DMS 273 (cell line): ENCODE data around the gene ROCK2.

Experiments
- DNase-seq: peaks from one replicate; lab custom pipeline; 2025; ENCODE audit not compliant: unreplicated experiment; lab: John Stamatoyannopoulos, UW

Gene ROCK2

DNA sequence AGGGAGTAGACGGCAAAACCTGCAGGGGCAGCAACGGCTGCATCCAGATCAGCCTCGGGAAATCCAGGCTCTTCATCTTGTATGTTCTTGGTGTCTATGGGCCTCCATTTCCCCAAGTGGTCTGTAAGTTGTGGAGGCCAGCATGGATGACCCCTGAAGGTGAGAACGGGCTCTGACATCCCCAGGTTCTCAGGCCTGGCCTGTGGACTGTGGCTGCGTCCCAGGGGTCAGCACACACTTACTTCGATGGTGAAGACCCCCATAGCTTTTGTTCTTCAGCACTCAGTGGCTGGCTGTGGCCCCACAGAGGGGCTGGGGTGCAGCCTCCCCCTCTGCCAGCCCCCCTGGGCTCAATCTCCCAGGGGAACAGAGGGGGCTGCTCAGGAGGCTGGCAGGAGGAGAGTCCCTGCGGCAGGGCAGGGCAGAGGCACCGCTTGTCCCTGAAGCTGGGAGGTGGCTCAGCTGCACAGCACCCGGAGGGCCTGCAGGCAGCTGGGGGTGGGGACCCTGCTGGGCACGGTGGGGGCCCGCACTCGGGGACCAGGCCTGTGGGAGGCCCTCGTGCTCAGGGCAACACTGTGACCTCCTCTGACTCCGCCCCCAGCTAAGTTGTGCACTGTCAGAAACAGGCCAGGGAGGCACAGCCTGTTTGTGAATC is 185.4 kb downstream of the ROCK2 start:
- no peak for DNase-seq

- DNase-seq = no peak
Measured at GRCh38 chr2:11157731-11158130, 186.7 kb downstream of the ROCK2 start.

DNA sequence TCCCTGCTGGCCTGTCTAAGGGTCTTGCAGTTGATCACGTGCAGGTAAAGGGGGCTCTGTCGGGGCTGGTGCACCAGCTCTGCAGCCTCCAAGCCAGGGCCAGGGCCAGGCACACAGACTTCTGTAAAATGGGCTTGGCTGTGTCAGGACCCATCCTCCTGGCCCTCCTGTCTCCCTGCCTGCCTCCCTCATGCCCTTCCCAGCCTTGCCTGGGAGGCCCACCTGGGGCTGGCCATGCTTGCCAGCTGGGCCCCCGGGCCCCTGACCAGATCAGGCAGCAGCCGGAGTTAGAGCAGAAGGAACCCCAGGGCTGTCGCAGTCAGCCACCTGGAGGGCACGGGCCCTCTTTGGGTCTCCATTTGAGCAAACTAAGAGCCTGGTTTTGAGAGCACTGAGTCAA is 187.1 kb downstream of the ROCK2 start:
- DNase-seq = no peak

DNA sequence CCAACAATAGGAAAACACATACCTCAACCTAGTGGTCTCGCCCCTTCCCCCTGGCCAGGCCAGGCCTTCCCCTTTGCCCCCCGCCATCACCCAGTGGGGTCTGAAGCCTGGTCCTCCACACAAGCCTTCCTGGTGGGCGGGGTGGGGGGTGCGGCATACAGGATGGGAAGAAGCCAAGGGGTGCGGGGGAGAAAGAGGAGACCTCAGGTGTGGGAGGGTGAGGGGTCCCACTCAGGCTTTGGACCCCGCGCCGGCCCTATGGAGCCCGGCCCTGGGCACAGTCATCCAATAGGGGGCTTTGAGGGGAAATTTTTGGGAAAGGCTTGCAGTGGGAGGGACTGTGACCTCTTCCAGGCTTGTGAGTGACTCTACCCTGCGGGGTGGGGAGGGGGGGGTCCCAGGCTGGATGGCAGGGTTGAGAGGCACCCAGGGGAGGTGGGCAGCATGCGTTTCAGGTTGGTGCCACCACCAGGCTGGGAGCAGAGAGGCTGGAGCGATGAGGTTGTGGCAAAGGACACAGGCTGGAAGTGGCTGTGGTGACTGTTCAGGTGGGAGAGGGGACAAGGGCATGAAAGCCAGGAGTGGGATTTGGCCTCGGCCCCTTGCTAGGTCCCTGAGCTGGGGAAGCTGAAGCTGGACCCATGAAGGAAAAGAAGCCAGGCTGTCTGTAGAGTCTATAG is 187.9 kb downstream of the ROCK2 start:
- no peak for DNase-seq

GRCh38 chr2:11155381-11156035 is 188.9 kb downstream of the ROCK2 start, which contains the start of gene SLC66A3:
Gene SLC66A3 (plus strand): TSS chr2:11155467. CDS start chr2:11155547, 80 bp downstream.
- DNase-seq = peak; percentile 97

DNA sequence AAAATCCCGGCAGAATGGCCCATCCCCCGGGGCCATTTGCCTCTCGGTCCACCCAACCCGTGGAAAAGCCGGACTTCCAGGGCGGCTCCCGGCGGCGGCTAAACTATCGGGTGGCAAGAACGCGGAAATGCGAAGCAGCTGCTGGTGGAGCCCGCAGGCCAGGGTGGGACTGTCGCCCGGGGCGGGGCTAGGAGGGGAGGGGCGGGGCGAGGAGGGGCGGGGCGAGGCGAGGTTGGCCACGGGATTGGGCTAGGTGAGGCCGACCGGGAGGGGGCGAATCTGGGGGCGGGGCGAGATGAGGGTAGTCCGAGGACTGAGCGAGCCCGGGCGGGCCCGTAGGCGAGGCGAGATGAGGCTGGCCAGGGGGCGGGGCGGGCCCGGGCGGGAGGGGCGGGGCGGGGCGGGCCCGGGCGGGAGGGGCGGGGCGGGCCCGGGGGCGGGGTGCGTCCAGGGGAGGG is 189.5 kb downstream of the ROCK2 start:
- DNase-seq = peak; percentile 97

DNA sequence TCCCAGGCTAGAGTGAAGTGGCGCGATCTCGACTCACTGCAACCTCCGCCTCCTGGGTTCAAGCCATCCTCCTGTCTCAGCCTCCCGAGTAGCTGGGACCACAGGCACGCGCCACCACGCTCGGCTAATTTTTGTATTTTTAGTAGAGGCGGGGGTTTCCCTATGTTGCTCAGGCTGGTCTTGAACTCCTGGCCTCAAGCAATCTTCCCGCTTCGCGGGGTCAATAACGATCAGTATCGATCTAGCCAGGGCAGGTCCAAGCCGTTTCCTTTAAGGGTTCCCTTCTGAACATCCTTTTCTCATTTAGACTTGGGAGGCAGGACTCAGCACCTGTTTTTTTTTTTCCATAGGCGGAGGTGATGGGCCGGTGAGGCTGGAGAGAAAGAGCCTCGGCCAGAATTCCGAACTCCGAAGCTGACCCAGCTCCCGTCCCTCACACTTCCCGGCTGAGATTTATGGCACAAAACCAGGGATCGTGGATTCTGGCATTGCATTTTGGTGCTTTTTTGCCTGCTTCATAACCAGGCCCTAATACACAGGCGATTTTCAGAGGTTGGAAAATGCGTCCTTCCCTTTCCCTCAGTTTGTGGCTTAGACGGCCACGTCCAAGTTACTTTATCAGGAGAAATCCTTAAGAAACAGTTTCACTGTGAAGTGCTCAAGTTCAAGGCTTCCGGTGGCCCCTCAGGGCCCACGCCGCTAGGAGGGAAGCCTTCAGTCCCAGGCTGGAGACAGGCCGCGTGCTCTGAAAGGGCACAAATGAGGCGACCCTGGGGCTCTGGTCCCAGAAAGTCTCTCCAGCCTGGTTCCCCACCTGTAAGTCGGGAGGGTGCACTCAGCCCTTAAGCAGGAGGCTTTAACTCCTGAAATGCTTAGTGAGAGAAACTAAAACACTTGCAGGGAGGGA is 190.2 kb downstream of the ROCK2 start:
- DNase-seq = no peak

DNA sequence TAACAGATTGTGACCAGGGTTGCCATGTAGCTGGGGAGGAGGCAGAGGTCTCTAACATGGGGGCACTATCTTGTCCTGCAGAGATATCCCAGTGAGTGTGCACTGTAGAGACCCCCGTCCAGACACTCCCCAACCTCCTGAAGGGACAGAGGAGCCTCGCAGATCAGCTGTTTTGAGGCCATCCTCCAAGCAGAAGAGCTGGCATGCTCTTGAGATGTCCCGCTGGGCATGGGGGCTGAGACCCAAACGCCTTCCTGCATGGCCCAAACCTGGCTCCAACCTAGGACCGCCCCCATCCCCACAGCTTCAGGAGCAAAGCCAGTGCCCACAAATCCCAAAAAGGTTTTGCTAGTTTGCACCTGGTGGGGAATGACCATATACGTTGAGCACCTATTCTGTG is 191.8 kb downstream of the ROCK2 start:
- DNase-seq = no peak

DNA sequence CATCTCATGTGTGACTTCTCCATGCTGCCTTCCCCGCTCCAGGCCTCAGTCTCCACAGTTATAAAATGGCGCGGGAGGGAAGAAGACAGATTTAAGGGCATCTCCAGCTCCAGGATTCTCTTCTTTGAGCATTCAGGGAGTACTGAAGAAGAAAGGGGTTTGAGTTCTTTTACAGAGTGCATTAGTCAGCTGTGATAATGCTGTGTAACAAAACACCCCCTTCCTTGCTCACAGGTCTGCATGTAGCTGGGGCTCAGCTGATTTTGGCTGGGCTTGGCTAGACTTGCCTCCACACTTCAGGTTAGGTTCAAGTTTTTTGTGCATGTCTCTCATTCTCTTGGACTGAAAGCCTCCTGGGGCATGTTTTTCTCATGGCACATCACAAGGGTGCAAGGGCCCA is 197.2 kb downstream of the ROCK2 start:
- DNase-seq = no peak

DNA sequence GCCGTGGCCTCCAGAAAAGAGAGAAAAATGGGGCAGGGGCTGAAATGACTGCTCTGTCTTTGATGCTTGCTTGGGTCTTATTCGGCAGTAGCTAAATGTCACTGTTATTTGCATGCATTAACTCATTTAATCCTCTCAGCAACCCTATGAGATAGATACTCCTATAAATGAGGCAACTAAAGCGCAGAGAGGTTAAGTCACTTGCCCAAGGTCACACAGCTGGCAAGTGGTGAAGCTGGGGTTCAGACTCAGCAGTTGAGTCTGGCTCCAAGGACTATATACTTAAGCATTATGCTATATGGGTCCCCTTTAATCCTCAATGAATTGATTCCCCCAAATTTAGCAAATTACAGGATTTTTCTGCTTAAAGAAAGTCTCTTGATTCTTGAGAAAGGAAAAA is 198.4 kb downstream of the ROCK2 start:
- no peak for DNase-seq

DNA sequence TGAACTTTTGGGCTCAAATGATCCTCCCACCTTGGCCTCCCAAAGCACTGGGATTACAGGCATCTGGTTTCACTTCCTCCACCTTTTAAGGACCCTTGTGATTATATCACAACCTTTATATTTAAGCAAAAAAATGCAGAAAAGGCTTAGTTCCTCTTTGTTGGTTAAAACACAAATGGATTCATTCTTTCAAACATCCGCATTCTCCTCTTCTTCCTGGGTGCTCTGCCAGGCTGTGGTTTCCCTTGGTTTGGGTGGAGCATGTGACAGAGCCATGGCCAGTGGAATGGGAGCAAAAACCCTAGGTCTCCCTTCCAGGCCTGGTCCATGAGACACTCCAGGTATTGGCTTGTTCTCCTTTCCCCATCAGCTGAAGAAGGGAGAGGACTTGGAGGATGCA is 199.1 kb downstream of the ROCK2 start:
- DNase-seq = no peak

DNA sequence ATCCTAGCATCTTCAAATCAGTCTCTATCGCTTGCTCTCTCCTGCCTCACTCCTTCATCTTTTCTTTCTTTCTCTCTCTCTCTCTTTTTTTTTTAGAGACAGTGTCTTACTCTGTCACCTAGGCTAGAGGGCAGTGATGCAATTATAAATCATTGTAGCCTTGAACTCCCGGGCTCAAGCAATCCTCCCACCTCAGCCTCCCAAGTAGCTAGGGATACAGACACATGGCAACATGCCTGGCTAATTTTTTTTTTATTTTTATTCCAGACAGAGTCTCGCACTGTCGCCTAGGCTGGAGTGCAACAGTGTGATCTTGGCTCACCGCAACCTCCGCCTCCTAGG is 199.7 kb downstream of the ROCK2 start:
- no peak for DNase-seq

DNA sequence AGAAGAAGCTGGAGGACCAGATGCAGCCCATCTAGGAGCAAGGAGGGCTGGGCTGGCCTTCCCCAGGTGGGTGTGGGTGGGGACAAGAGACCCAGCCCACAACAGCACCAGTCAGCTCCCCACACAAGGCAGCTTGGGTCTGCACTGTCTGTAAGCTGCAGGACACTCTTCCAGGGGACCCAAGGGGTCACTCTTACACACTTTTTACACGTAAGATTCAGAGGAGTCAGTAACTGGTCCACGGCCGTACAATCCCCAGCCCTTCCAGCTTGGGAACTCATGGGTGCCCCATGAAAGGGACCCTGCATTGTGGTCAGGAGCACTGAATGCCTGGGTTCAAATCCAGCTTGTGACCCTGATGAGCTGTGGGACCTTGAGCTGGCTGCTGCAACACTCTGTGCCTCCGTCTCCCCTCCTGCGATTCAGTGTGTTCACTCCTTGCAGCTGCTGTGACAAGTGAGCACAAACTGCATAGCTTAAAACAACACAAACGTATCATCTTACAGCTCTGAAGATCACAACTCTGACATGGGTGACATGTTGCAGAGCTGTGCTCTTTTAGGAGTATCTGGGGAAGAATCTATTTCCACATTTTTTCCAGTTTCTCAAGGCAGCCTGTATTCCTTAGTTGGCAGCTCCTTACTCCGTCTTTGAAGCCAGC is 200.2 kb downstream of the ROCK2 start:
- no peak for DNase-seq

- DNase-seq = no peak
Measured at GRCh38 chr2:11142987-11143386, 201.4 kb downstream of the ROCK2 start.

GRCh38 chr2:11142330-11142729 is 202.1 kb downstream of the ROCK2 start:
- DNase-seq = no peak

DNA sequence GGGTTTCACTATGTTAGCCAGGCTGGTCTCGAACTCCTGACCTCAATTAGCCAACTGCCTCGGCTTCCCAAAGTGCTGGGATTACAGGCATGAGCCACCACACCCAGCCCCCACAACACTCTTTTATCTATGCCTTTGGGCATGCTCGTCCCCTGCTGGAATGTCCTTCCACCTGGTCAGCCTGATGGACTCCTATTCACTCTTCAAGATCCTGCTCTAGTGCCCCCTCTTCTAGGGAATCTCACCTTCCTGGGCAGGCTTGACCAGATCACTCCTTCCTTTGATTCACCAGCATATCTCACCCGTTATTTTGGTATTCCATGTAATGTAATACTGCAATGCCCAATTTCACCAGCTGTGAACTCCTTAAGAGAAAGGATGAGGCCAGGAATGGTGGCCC is 203.1 kb downstream of the ROCK2 start:
- no peak for DNase-seq

DNA sequence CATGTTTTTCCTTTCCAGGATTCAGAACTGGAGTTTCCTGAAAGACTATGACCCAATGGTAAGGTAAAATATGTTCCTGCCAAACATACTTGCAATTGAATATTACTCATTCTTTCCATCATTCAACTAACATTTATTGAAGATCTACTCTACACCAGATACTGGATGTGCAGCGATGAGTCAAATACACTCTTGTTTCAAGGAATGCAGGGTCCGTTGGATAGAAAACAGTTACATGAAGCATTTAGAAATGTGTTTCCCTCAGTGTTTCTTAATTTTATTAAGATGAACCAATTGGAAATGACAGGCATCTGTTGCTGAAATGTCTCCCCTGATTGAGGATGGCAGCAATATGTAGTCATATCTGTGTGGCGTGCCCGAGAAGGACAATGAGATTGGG is 203.9 kb downstream of the ROCK2 start:
- no peak for DNase-seq

DNA sequence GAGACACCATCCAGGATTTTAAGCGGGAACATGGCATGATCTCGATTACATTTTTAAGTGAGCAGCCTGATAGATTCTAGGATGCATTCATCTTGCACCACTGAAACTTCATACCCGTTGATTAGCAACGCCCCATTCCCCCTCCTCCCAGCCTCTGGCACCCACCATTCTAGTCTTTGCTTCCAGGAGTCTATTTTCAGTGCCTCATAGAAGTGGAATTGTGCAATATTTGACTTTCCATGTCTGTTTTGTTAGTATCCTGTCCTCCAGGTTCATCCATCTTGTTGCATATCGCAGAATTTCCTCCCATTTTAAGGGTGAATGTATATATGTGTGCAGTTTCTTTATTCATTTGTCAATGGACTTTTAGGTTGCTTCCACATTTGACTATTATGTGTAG is 210.1 kb downstream of the ROCK2 start:
- no peak for DNase-seq

DNA sequence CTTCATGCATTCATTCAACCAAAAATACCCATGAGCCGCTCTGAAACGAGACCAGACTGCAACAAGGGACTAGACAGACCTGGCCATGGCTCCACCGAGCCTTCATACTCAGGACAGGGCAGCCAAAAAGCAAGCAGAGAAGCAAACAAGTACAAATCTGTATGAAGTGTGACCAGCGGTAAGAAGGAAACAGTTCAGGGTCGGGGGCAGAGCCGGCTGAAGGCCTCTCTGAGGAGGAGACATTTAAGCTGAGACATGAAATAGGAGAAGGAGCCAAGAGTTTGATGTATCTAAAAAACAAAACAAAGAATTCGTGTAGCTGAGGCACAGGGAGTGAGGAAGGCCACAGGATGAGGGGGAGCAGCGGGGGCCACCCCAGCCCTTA is 210.5 kb downstream of the ROCK2 start:
- no peak for DNase-seq

DNA sequence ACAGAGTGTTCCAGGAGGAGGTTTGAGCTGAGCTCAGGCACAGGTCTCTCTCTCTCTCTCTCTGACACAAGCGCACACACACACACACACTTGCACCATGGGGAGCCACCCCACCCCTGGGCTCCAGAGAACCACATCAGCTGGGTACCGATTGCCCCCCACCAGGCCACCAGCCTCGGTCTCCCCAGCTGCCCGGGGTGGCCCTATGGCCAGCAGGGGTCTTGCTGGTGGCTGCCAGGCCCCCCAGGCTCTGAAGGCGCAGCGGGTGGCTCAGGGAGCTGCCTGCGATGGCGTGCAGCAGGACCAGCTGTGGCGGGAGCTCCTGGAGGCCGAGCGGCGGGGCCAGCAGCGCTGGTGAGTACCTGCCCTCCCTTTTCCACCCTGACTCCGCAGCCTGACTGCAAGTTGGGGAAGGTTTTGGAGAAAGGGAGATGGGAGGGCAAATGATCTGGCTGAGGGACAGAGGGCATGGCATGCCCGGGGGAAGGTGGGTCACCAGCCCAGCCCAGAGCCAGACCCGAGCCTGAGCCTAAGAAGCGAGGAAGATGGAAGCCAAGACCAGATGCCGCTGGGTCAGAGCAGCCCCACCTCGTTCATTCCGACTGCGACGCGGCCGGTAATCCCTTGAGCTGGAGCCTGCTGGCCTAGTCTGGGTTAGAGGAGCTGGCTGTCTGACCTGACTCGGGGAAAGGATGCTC is 211.0 kb downstream of the ROCK2 start:
- DNase-seq = no peak
